HG02938 (cell line): Measurements from ENCODE around the gene GUCY2C.
"Not testable (repeated sequence)": the region's sequence is repeated elsewhere in the genome, so short reads cannot be mapped to it uniquely, and the experiment has no call there.

Experiments
- ATAC-seq: cut with Tn5 transposase; IDR thresholded peaks from one replicate; pipeline ENCODE4 v1.9.1; 2021; ENCODE audit warnings: mild to moderate bottlenecking, moderate library complexity; ENCODE audit not compliant: unreplicated experiment

The GUCY2C gene

DNA sequence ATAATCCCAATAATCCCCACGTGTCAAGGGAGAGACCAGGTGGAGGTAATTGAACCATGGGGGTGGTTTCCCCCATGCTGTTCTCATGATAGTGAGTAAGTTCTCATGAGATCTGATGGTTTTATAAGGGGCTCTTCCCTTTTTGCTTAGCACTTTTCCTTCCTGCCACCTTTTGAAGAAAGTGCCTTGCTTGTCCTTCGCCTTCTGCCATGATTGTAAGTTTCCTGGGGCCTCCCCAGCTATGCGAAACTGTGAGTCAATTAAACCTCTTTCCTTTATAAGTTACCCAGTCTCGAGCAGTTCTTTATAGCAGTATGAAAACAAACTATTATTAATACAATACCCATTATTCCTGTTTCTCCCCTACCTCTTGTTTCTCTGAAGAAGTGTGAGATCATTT lies 14.2 kb downstream of the GUCY2C start:
- not testable (repeated sequence) for ATAC-seq

DNA sequence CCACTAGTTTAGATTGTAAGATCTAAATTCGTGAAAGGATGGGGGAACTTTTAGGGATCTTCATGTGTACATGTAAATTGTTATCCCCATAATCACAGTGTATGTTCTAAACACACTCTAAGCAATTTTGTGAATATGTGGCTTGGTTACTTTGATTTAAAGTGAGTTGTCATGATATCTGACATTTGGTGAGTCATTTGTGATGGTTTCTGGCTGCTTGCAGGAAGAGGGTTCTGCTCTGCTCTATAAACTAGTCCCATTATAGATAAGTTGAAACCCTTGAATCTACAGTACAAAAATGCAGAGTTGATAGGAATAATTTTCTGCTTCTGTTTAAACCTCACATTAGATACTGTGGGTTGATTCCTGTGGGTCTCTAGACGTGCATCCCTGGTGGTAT lies 14.8 kb downstream of the GUCY2C start:
- ATAC-seq, result no peak

DNA sequence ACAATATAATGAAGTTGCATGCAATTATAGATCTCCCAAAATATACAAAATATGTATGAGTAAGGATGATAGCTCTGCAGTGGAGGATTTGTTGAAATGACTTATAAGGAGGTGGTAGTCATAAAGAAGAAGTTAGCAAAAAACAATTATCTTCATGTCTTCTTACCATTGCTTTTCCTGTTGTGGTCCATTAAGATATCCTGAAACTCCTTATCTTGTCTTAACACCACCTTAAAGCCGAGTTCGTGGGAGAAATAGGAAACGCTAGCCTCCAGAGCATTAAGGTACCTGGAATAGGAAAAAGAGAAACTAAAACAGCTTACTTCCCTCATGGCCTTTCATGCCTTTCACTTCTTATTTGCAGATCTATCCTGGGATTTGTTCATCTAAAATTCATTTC lies 15.2 kb downstream of the GUCY2C start:
- ATAC-seq, result no peak

DNA sequence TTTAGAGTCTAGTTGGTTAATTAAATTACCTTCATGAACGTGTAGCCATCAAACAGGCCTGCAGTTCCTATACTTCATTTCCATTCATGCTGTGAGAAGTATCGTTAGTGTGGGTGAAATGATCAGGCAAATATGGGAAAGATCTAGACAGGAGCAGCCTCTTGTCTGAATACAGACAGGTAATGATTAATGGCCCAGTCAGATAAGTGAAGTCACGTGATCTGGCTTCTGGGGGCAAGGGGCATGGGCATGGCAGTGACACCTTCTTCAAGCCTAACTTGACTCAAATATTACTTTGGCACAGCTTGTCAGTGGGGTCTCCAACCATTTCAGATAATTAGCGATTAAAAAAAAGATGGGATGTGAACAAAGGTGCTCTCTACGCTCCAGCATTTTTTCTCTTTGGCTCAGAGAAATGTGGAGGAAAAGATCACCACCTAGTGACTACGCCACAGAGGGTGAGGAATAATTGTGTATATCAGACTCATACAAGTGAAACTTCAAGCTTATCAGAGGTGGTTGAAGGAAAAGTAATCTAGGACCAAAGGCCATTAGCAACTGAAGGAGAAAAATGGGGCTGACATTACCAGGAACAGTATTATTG lies 17.8 kb downstream of the GUCY2C start:
- no peak for ATAC-seq

DNA sequence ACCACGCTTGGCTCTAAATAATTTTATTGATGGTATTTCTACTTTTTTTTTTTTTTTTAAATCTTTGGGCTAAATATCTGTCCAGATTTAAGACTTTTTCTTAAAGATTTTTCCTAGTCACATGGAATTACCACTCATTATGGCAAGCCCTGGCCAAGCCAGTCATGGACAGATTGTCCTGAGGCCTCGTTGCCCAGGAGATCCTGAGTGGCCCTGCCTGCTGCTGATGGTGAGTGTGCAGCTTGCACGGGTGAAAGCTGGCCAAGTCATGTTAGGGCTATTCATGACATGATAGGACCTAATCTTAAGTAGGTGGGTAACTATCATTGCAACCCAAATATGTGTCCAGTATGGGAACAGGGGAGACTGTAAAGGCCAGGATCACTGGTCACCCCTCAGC lies 27.8 kb downstream of the GUCY2C start:
- ATAC-seq, result no peak

DNA sequence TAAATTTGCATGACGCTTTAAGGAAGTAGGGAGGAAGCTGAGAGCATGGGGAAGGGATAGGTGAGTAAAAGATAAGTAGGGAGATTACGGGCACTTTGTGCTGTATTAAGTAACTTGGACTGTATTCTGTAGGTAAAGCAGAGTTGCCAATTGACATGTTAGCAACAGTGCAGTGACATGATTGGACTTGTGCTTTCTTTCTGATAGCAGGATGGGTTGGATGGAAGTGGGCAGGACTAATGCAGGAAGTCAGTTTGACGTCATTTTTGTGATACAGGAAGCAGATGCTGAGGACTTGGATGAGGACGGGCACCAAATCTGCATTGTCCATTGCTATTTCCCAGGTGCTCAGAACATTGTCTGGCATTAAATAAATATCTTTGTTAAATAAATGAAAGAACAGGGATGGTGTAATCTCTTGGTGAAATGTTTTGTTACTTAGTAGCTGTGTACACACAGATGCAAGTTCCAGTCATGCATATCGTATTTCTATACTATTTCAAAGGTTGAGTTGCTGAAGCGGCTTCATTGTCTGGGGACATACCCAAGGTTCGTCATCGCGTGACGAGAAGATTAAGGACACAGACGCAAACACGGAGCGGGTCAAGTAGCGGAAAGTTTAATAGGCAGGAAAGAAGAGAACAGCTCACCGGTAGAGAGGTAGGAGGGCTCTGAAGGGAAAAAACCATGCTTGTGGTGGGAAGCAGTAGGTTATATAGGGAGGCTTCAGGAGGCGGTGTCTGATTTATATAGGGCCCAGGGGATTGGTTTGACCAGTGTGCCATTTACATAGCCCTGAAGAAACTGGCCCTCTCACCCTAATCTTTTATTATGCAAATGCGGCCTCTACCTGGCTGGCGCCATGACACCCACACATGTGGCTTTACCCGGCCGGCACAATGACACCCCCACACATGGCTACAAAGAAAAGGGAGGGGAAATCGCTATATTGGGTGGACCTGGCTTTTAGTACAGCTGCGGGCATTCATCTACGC lies 30.7 kb downstream of the GUCY2C start:
- no peak for ATAC-seq

DNA sequence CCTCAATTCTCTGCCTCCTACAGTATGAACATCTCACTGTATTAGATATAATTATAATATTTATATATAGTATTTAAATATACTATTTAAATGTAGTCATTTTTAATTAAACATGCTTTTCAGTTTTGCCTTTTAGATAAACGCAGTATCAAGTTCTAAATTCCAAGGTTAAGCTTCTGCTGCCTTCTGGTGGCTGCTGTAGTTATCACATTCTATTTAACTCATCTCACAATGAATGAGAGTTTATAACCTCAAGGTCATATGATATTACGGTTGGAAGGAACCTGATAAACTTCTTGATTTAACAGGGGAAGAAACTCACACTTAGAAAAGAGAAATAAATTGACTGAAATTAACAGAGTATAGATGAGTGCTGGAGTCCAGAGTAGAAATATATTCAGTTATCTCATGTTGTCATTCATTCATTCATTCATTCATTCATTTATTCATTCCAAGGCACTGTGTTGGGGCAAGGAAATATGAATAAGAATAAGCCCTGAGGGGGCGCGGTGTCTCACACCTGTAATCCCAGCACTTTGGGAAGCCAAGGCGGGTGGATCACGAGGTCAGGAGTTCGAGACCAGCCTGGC lies 31.9 kb downstream of the GUCY2C start:
- no peak for ATAC-seq

DNA sequence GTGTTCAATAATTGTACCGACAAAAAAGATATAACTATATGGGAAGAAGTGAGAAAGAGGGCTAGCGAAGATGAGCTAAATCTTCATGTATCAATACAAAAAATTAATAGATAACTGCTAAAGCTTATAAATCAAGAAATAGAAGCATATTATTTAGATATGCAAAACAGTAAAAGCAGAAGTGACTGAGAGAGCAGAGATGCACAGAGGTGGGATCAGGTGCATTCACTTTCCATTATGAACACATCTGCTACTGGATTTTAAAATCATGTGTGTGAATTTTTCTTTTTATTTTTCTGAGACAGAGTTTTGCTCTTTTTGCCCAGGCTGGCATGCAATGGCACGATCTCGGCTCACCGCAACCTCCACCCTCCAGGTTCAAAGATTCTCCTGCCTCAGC lies 33.4 kb downstream of the GUCY2C start:
- no peak for ATAC-seq

DNA sequence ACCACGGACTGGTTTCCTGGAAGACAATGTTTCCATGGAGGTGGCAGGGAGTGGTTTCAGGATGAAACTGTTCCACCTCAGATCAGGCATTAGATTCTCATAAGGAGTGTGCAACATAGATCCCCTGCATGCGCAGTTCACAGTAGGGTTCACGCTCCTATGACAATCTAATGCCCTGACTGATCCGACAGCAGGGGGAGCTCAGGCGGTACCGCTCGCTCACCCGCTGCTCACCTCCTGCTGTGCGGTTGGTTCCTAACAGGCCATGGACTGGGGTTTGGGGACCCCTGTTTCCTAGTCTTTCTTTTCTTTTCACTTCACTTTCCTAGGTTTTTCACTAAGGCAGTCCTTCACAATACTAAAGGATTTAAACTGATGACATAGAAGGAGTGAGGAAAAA lies 39.6 kb downstream of the GUCY2C start:
- ATAC-seq, result no peak

DNA sequence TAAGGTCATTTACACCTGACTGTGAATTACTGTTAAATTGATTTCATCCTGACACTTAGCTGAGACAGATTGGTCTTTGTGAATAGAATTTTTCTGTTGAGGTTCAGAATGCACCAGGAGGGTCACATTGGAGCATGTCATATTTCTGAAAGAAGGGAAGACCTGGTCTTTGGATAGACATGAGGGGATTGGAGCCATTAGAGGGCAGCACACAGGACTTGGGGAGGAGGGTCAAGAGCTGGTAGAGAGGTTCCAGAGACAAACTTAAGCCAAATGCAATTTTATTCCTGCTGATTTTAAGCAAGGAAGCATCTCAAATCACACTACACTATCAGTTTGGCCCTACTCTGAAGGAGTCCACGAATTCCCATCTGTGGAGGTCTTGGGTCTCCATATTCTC lies 41.1 kb downstream of the GUCY2C start:
- no peak for ATAC-seq

DNA sequence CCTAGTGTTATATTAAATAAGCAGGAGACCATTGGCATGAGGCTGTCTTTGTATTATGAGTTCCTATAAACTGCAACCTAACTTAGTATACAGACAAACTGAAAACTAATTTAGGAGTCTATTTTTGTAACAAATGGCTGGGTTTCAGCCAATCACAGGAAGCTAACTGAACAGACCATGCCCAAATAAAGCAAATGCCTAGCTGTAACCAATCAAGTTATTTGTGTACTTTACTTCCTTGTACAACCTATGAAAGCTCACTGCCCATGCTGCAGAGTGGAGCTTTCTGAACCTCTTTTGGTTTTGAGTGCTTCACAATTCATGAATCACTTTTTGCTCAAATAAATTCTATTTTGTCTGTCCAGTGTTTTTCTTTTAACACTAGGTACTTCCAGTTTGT lies 41.6 kb downstream of the GUCY2C start:
- no peak for ATAC-seq

DNA sequence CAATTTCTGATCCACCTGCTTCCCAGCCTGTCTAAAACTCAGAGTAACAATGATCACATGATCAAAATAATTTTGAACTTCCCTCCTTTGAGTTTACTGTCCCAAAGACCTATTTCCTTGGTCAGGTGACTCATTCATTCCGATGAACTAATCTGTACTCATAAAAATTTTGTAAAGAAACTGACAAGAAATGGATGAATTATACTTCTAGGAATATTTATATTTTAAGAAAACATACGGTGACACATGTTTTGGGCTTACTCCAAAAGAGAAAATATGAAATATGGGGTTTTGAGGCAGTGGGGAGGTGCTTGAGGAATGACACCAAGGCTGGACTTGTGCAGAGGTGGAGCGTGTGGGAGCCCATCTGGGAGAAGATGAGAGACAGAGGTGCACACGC lies 42.0 kb downstream of the GUCY2C start:
- ATAC-seq, result no peak

DNA sequence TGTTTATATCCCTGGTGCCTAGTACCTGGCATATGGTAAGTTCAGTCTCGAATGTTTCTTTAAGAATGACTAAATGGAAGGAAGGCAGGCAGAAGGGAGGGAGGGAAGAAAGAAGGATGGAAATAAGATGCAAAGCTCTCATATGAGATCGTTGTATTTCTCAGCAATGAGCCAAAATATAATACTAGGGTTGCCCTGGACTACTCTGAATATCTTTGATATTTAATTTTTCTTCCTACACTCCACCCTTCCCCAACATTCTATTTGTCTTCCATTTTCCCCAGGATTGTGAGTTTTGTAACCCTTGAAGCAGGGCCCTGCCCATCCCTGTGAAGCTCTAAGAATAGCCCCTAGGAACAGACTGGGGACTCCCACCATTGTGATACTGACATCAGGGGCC lies 43.9 kb downstream of the GUCY2C start:
- ATAC-seq, result no peak

DNA sequence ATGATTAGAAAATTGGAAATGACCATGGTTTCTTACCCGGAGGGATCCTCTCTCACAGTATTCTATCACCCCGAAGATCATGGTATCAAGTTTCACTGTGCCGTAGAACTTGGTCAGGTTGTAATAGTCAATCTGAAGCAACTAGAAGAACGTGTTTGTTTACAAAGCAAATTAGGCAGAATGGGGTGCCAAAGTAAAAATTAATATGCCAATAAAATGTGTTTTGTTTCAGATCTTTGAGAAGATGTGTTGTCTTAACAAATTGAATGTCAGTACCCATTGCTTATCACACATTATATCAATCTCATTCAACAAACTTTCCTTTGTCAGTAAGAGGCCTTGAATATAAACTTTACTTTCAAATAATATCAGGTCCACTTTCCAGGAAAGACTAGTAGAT lies 45.0 kb downstream of the GUCY2C start:
- ATAC-seq, result no peak

DNA sequence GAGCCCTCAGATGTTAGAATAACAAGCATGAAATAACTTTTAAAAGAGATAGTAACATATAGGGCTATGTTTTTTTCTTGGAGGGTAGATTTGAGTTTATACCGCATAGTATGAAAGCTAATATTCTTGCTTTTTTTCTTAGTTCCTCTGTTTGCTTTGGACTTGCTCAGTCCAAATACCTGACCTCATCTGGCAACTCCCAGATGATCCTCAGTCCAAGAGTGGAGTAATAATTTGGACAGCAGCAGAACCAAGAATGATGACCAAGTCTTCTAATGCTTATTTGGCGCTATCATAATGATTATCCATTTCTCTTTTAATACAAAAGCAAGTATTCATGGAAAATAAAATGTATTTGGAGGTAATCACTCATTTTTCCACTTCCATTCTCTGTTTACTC lies 45.6 kb downstream of the GUCY2C start:
- ATAC-seq, result no peak

DNA sequence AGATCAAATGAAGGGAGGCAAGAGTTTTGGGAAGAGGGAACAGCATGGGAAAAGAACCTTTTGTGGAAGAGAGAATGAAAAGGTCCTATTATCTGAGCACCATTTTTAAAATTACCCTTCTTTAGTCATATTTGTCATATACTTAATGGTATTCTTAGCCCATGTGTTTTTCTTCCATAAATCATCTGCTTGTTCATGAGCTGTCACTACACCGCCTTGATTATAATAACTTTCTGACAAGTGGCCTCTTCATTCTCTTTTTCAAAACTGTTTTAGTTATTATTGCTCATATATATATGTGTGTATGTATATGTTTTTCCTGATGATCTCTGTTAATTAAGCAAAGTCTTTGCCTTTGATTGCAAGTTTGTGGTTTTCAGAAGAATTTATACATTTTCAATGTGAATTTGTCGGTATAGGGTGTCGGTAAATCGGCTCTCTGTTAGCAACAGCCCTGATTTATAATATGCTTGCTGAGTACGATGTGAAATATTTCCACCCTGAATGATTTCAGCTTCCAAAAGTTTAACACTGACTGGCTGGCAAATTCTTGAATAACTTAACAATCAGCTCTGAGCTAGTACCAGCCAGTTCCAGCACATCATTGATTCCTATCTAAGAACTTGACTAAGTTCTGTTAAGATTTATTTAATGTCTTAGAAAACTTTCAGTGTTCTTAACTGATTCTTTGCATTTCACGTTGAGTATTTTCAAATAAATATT lies 49.2 kb downstream of the GUCY2C start:
- ATAC-seq, result no peak

DNA sequence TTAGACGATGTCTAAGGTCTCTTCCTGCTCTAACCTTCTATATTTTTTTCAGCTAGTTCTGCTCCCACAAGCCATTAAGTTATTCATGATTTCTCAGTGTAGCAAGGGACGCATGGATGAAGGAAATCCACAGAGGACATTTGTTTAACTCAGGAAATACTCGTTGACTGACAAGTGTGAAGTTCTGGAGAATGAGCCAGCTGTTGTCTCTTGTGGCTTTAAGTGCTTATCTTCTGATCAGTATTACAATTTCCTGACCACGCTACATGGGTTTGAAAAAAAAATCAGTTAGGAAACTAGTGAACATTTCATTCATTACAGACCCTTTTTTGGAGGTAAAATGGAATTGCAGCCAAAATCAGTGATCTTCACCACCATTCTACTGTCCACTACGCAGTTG lies 53.1 kb downstream of the GUCY2C start:
- no peak for ATAC-seq

DNA sequence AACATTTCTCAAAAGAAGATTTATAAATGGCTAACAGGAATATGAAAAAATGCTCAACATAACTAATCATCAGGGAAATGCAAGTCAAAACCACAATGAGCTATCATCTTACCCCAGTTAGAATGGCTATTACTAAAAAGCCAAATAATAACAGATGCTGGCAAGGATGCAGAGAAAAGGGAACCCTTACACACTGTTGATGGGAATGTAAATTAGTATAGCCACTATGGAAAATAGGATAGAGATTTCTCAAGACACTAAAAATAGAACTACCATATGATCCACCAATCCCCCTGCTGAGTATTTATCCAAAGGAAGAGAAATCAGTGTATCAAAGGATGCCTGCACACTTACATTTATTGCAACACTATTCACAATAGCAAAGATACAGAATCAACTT lies 58.3 kb downstream of the GUCY2C start:
- ATAC-seq, result no peak

DNA sequence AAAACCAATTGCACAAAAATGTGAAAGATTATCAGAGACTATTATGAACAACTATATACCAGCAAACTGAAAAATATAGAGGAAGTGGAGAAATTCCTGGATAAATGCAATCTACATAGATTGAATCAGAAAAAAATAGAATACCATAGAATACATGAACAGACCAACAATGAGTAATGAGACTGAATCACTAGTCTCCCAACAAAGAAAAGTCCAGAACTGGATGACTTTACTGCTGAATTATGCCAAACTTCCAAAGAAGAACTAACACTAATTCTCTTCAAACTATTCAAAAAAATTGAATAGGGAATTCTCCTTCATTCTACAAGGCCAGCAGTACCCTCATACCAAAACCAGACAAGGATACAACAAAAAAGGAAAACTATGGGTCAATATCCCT lies 60.6 kb downstream of the GUCY2C start:
- no peak for ATAC-seq

DNA sequence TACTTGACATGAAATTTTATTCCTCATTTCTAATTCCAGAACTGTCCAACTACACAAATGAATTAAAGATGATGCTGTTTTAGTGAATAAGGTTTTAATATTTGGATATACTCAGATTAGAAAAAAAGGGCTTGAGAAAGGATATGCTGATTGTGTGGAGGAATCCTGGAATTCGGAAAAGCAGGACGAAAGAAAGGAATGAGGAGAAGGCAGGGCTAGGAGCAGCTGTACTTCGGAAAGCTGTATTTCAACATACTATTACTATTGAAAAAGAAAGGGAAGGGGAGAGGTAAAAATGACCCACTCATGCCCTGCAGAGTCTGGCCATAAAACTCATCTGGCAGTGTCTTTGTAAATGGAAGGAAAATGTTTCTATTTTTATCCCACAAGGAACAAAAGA lies 65.6 kb downstream of the GUCY2C start:
- ATAC-seq, result no peak
